GM10248 (cell line): ENCODE measurements around the gene LNX2.

Source experiments
- CTCF ChIA-PET: fragments of 300-600 bp; sonication (Branson Sonifier 250); formaldehyde crosslinking; extraction: SDS; loops from one replicate; lab custom pipeline; 2021; ENCODE audit warnings: antibody characterized with exemption; lab: Yijun Ruan, JAX
- POLR2A ChIA-PET: fragments of 350-650 bp; sonication (Branson Sonifier 250); formaldehyde crosslinking; extraction: SDS; loops from one replicate; lab custom pipeline; 2020; ENCODE audit warnings: antibody characterized with exemption; lab: Yijun Ruan, JAX
- DNase-seq: peaks from one replicate; pipeline ENCODE4 v3.0.0; 2012; ENCODE audit errors: extremely low spot score
- CTCF ChIP-seq: IDR thresholded peaks from 2 replicates; pipeline ENCODE4 v1.5.1; 2012; ENCODE audit warnings: mild to moderate bottlenecking, low read depth; ENCODE audit errors: extremely low read depth, missing control alignments, control extremely low read depth

Gene LNX2

GRCh38 chr13:27620377-27621115 is at the start of gene LNX2:
TSS of gene LNX2 (minus strand) at chr13:27620529. CDS start at chr13:27581703, 38,826 bp downstream.
- peak; percentile 98 for DNase-seq
- TF ChIP-seq CTCF, result no peak
- POLR2A ChIA-PET, result no interaction called here
- CTCF ChIA-PET, result interaction anchor here (1.0 to 2.7 kb wide), 14 partner anchors 9 to 1435 kb away, joined by 3 to 10 read pairs (median 3); no protein-coding TSS in a partner anchor

- no peak for DNase-seq
- ChIA-PET CTCF (interaction anchor here (0.8 to 1.4 kb wide), 4 partner anchors 9 to 111 kb away, joined by 3 to 5 read pairs (median 4); no protein-coding TSS in a partner anchor), POLR2A (no interaction called here)
- TF ChIP-seq CTCF, result no peak
These were observed 47.6 kb upstream of the LNX2 start for GRCh38 chr13:27667946-27668345.

GRCh38 chr13:27666951-27667350 is 46.6 kb upstream of the LNX2 start:
- TF ChIP-seq CTCF, result no peak
- ChIA-PET CTCF (interaction anchor here (1.3 to 1.4 kb wide), 2 partner anchors 14 to 110 kb away, joined by 4 to 5 read pairs; no protein-coding TSS in a partner anchor), POLR2A (no interaction called here)
- no peak for DNase-seq

- ChIA-PET POLR2A (no interaction called here), CTCF (interaction anchor here (1.0 to 1.3 kb wide), 3 partner anchors 22 to 79 kb away, joined by 3 to 4 read pairs (median 4); no protein-coding TSS in a partner anchor)
- no peak for DNase-seq
- no peak for TF ChIP-seq CTCF
These were observed 45.4 kb upstream of the LNX2 start for GRCh38 chr13:27665761-27666160.

- TF ChIP-seq CTCF, result no peak
- ChIA-PET POLR2A (no interaction called here), CTCF (interaction anchor here (1.3 kb wide), 2 partner anchors 22 to 78 kb away, joined by 4 read pairs; no protein-coding TSS in a partner anchor)
- no peak for DNase-seq
These were observed 45.0 kb upstream of the LNX2 start for GRCh38 chr13:27665333-27665732.

- no peak for TF ChIP-seq CTCF
- CTCF ChIA-PET, result no interaction called here
- no peak for DNase-seq
- POLR2A ChIA-PET, result no interaction called here
These were observed 43.6 kb upstream of the LNX2 start for GRCh38 chr13:27663947-27664346.
